Panc1 (cell line): ENCODE data around the gene GADL1. TPM values are rescaled to one million over a fixed set of nuclear protein-coding genes. Genes with fewer than 3 reads are reported as not detected.

Experiments used
- ATAC-seq: fragments of 200-7000 bp; cut with Tn5 transposase; 2 replicates; pipeline ENCODE4 v1.9.1; 2020; ENCODE audit warnings: mild to moderate bottlenecking, moderate library complexity
- BruUV-seq: library from RNA; stranded (reverse); fragments of 400-500 nt; replicated peaks from 2 replicates; lab custom pipeline; 2021; lab: Mats Ljungman, UMichigan
- CTCF ChIA-PET: fragments of 300-600 bp; sonication (Branson Sonifier 250); formaldehyde crosslinking; loops from one replicate; lab custom pipeline; 2022; ENCODE audit warnings: antibody characterized with exemption; lab: Charles Lee
- POLR2A ChIA-PET: fragments of 300-600 bp; sonication (Branson Sonifier 250); formaldehyde crosslinking; loops from one replicate; lab custom pipeline; 2022; ENCODE audit warnings: antibody characterized with exemption; lab: Charles Lee
- DNase-seq: peaks from one replicate; pipeline ENCODE4 v3.0.0-alpha.2; 2010; ENCODE audit warnings: low read depth, low spot score
- H3K27ac ChIP-seq: 2 replicates; pipeline ENCODE4 v1.5.1; 2011; ENCODE audit warnings: mild to moderate bottlenecking, low read length, inconsistent platforms
- H3K27me3 ChIP-seq: fragments of 200-500 bp; sonication (Bioruptor generic); 2 replicates; pipeline ENCODE4 v1.6.0; 2014; ENCODE audit warnings: low read length, inconsistent platforms; ENCODE audit not compliant: control insufficient read depth, insufficient read depth
- H3K36me3 ChIP-seq: fragments of 200-500 bp; sonication (Bioruptor generic); 2 replicates; pipeline ENCODE4 v1.5.1; 2014; ENCODE audit warnings: inconsistent platforms, mild to moderate bottlenecking, low read length, moderate library complexity; ENCODE audit not compliant: control insufficient read depth, insufficient read depth
- H3K4me1 ChIP-seq: 2 replicates; pipeline ENCODE4 v1.5.1; 2011; ENCODE audit warnings: inconsistent platforms, mild to moderate bottlenecking, low read length, moderate library complexity; ENCODE audit not compliant: control insufficient read depth, insufficient read depth
- H3K4me3 ChIP-seq, 2 experiments: 2 replicates each; pipeline ENCODE4 v1.5.1; 2011 to 2012; ENCODE audit warnings: low read depth in 2 of 2, low read length in 2 of 2, mild to moderate bottlenecking in 2 of 2, inconsistent platforms in 1 of 2, moderate library complexity in 1 of 2
- H3K9me3 ChIP-seq: fragments of 200-500 bp; sonication (Bioruptor generic); 2 replicates; pipeline ENCODE4 v1.5.1; 2014; ENCODE audit warnings: low read depth, mild to moderate bottlenecking, inconsistent platforms, low read length, moderate library complexity; ENCODE audit not compliant: control insufficient read depth, insufficient read depth
- CTCF ChIP-seq: fragments of 450-650 bp; IDR thresholded peaks from 2 replicates; pipeline ENCODE4 v1.5.1; 2017; ENCODE audit warnings: mild to moderate bottlenecking
- POLR2AphosphoS5 ChIP-seq: IDR thresholded peaks from 2 replicates; pipeline ENCODE4 v1.6.1; 2012; ENCODE audit warnings: mild to moderate bottlenecking, low read depth, low read length, moderate library complexity
- REST ChIP-seq, 2 experiments: IDR thresholded peaks; 2 replicates each; pipeline ENCODE4 v1.6.1; 2011 to 2012; ENCODE audit warnings: low read depth in 2 of 2, control low read depth in 1 of 2, low read length in 1 of 2, mild to moderate bottlenecking in 1 of 2, moderate library complexity in 1 of 2; ENCODE audit not compliant: insufficient read depth in 1 of 2
- SIN3A ChIP-seq: IDR thresholded peaks from 2 replicates; pipeline ENCODE4 v1.6.1; 2012; ENCODE audit warnings: low read depth, mild to moderate bottlenecking, low read length, moderate library complexity, borderline replicate concordance; ENCODE audit not compliant: insufficient read depth
- TCF7L2 ChIP-seq: IDR thresholded peaks from 2 replicates; pipeline ENCODE4 v1.6.1; 2011; ENCODE audit warnings: mild to moderate bottlenecking, low read depth, low read length, inconsistent platforms
- in situ Hi-C: cut with HindIII; loops from 2 replicates; pipeline ENCODE4 v1.10.0; 2016; ENCODE audit warnings: low sequenced_read_pairs, low pct_unique_long_range_greater_than_20kb
- intact Hi-C: fragments of 100-400 bp; cut with micrococcal nuclease; formaldehyde crosslinking; loops from one replicate; pipeline ENCODE4 v1.10.0; 2022; ENCODE audit not compliant: unreplicated experiment
- total RNA-seq: library from RNA; stranded (reverse); gene quantifications from one replicate; pipeline ENCODE4 v1.2.1, GENCODE V29; 2021; ENCODE audit not compliant: unreplicated experiment

The GADL1 gene
- total RNA-seq, 1 experiment from 2014 or later, result not detected

- BruUV-seq, result no TSS peak
- no peaks in the 10 kb centered on the region for H3K9me3 ChIP-seq
- no peak overlapping the region for H3K27ac ChIP-seq
- TF ChIP-seq REST (IDR thresholded peaks at IDR 0.05; ENCODE audit: insufficient read depth in 1 of 2, low read depth in 2 of 2, low read length in 1 of 2) (no peak), POLR2AphosphoS5 (no peak), TCF7L2 (no peak), SIN3A (no peak), CTCF (no peak)
- no peak for DNase-seq
- no peaks in the 10 kb centered on the region for H3K27me3 ChIP-seq
- H3K4me3 ChIP-seq, result no peak overlapping the region
- in situ Hi-C loops, result no loop called here
- ChIA-PET POLR2A (no interaction called here), CTCF (no interaction called here)
- intact Hi-C loops, result no loop called here
- ATAC-seq, result no peak
- H3K36me3 ChIP-seq, result no peaks in the 10 kb centered on the region
- H3K4me1 ChIP-seq, result no peaks in the 10 kb centered on the region
These were observed 134.3 kb downstream of the GADL1 start for GRCh38 chr3:30760040-30760695.

GRCh38 chr3:30756218-30756617 is 138.2 kb downstream of the GADL1 start:
- no peak overlapping the region for H3K27ac ChIP-seq
- H3K36me3 ChIP-seq, result no peaks in the 10 kb centered on the region
- no peaks in the 10 kb centered on the region for H3K9me3 ChIP-seq
- ChIA-PET POLR2A (interaction anchor here (0.6 kb wide), 1 partner anchor 785 kb away, joined by 5 read pairs; no protein-coding TSS in a partner anchor), CTCF (no interaction called here)
- no peak for ATAC-seq
- in situ Hi-C loops (no loop called here), intact Hi-C loops (no loop called here)
- TF ChIP-seq TCF7L2, result no peak
- no peak for TF ChIP-seq SIN3A
- no peak for TF ChIP-seq POLR2AphosphoS5
- no peak for TF ChIP-seq REST (IDR thresholded peaks at IDR 0.05; ENCODE audit: insufficient read depth in 1 of 2, low read depth in 2 of 2, low read length in 1 of 2)
- TF ChIP-seq CTCF, result no peak
- no peak overlapping the region for H3K4me3 ChIP-seq
- no peaks in the 10 kb centered on the region for H3K27me3 ChIP-seq
- DNase-seq, result no peak
- no peaks in the 10 kb centered on the region for H3K4me1 ChIP-seq
- no TSS peak for BruUV-seq
